ENCODE measurements around the gene KCNN3.

Gene KCNN3

GRCh38 chr1:154807048-154807591 lies 63.0 kb downstream of the KCNN3 start:
- TF ChIP-seq SPI1 (IDR thresholded peaks at IDR 0.05; ENCODE audit: borderline replicate concordance, low read depth): peak; percentile 39; the same call in 1 of the 2 replicates
- no peak for TF ChIP-seq CTCF (IDR thresholded peaks at IDR 0.05; ENCODE audit: insufficient read depth, low read length)
- Histone ChIP-seq H3K27ac (replicated peaks) (no peak overlapping the region), H3K27me3 (ENCODE audit: insufficient read depth, poor library complexity, severe bottlenecking) (peaks cover 33% of the 10 kb centered on the region), H3K4me3 (replicated peaks; ENCODE audit: insufficient read depth, low read length) (no peak overlapping the region)
- DNase-seq (ENCODE audit: low read depth in 1 of 2, low spot score in 1 of 2): no peak

GRCh38 chr1:154806333-154806732 lies 63.7 kb downstream of the KCNN3 start:
- no peak overlapping the region for H3K4me3 ChIP-seq (replicated peaks; ENCODE audit: insufficient read depth, low read length)
- DNase-seq (ENCODE audit: low read depth in 1 of 2, low spot score in 1 of 2): no peak
- no peak overlapping the region for H3K27ac ChIP-seq (replicated peaks)
- H3K27me3 ChIP-seq (ENCODE audit: insufficient read depth, poor library complexity, severe bottlenecking): peaks cover 33% of the 10 kb centered on the region
- no peak for TF ChIP-seq GABPA (IDR thresholded peaks at IDR 0.05; ENCODE audit: low read depth)
- no peak for TF ChIP-seq CTCF (IDR thresholded peaks at IDR 0.05; ENCODE audit: insufficient read depth, low read length)
- no peak for TF ChIP-seq SPI1 (IDR thresholded peaks at IDR 0.05; ENCODE audit: borderline replicate concordance, low read depth)
- TF ChIP-seq REST (IDR thresholded peaks at IDR 0.05; ENCODE audit: insufficient replicate concordance, low read depth): no peak
- no peak for TF ChIP-seq POLR2AphosphoS5 (IDR thresholded peaks at IDR 0.05; ENCODE audit: low read depth)

GRCh38 chr1:154802982-154803920 lies 66.8 kb downstream of the KCNN3 start:
- Histone ChIP-seq H3K27me3 (ENCODE audit: insufficient read depth, poor library complexity, severe bottlenecking) (peaks cover 27% of the 10 kb centered on the region), H3K4me3 (replicated peaks; ENCODE audit: insufficient read depth, low read length) (no peak overlapping the region), H3K27ac (replicated peaks) (no peak overlapping the region)
- TF ChIP-seq GABPA (IDR thresholded peaks at IDR 0.05; ENCODE audit: low read depth) (no peak), SPI1 (IDR thresholded peaks at IDR 0.05; ENCODE audit: borderline replicate concordance, low read depth) (no peak)
- no peak for DNase-seq (ENCODE audit: low read depth in 1 of 2, low spot score in 1 of 2)

- no peak for DNase-seq (ENCODE audit: low read depth in 1 of 2, low spot score in 1 of 2)
- H3K27ac ChIP-seq (replicated peaks): no peak overlapping the region
- TF ChIP-seq SPI1 (IDR thresholded peaks at IDR 0.05; ENCODE audit: borderline replicate concordance, low read depth) (no peak), POLR2AphosphoS5 (IDR thresholded peaks at IDR 0.05; ENCODE audit: low read depth) (no peak), CTCF (IDR thresholded peaks at IDR 0.05; ENCODE audit: insufficient read depth, low read length) (no peak), REST (IDR thresholded peaks at IDR 0.05; ENCODE audit: insufficient replicate concordance, low read depth) (no peak), GABPA (IDR thresholded peaks at IDR 0.05; ENCODE audit: low read depth) (no peak)
- no peak overlapping the region for H3K4me3 ChIP-seq (replicated peaks; ENCODE audit: insufficient read depth, low read length)
- H3K27me3 ChIP-seq (ENCODE audit: insufficient read depth, poor library complexity, severe bottlenecking): peaks cover 24% of the 10 kb centered on the region
Measured at GRCh38 chr1:154802336-154802969, 67.6 kb downstream of the KCNN3 start.
